Liver (tissue), 9 donors: Measurements from ENCODE around the gene PRKCG. TPM values are rescaled to one million over a fixed set of nuclear protein-coding genes. Genes with fewer than 3 reads are reported as not detected.
A peak's percentile ranks its signal among the peaks of the same experiment; 100 is the strongest.

Source experiments
- DNase-seq: peaks from one replicate; pipeline ENCODE4 v3.0.0-alpha.2; 2017; ENCODE audit warnings: low spot score
- H3K27ac ChIP-seq, 2 donors: one replicate each; pipeline ENCODE4 v1.7.0; 2013; ENCODE audit warnings: inconsistent platforms in 2 of 2, low read length in 2 of 2, control low read depth in 1 of 2, low read depth in 1 of 2, mild to moderate bottlenecking in 1 of 2
- H3K27me3 ChIP-seq, 4 donors: one replicate each; pipeline versions ENCODE4 v1.6.1 to v1.7.0; 2013; ENCODE audit warnings: low read length in 3 of 4, inconsistent platforms in 1 of 4, mild to moderate bottlenecking in 1 of 4, moderate library complexity in 1 of 4; ENCODE audit not compliant: control insufficient read depth in 4 of 4, insufficient read depth in 4 of 4
- H3K36me3 ChIP-seq, 4 donors: one replicate each; pipeline versions ENCODE4 v1.6.1 to v1.7.0; 2013; ENCODE audit warnings: low read length in 3 of 4, mild to moderate bottlenecking in 3 of 4, low read depth in 1 of 4, moderate library complexity in 1 of 4; ENCODE audit not compliant: control insufficient read depth in 4 of 4, insufficient read depth in 3 of 4
- H3K4me1 ChIP-seq, 4 donors: one replicate each; pipeline versions ENCODE4 v1.6.1 to v1.7.0; 2013; ENCODE audit warnings: low read length in 3 of 4, mild to moderate bottlenecking in 3 of 4, moderate library complexity in 1 of 4; ENCODE audit not compliant: control insufficient read depth in 4 of 4, insufficient read depth in 4 of 4
- H3K4me3 ChIP-seq, 3 donors: one replicate each; pipeline versions ENCODE4 v1.6.1 to v1.7.0; 2013; ENCODE audit warnings: low read length in 3 of 3, control low read depth in 1 of 3, low read depth in 1 of 3, mild to moderate bottlenecking in 1 of 3
- H3K9ac ChIP-seq, 2 donors: one replicate each; pipeline ENCODE4 v1.7.0; 2013; ENCODE audit warnings: low read length in 2 of 2, mild to moderate bottlenecking in 2 of 2, moderate library complexity in 2 of 2, control low read depth in 1 of 2, low read depth in 1 of 2
- H3K9me3 ChIP-seq, 4 donors: one replicate each; pipeline versions ENCODE4 v1.6.1 to v1.7.0; 2013; ENCODE audit warnings: low read length in 3 of 4; ENCODE audit not compliant: control insufficient read depth in 4 of 4
- ATF3 ChIP-seq: IDR thresholded peaks from 2 replicates; pipeline ENCODE4 v1.6.1; 2016; ENCODE audit warnings: antibody characterized with exemption
- CTCF ChIP-seq: fragments of 150-350 bp; IDR thresholded peaks from 2 replicates; pipeline ENCODE4 v1.5.1; 2017; ENCODE audit warnings: improper control_type of control experiment, low read depth, low read length; ENCODE audit not compliant: missing input control
- EGR1 ChIP-seq, 2 donors: IDR thresholded peaks; 2 replicates each; pipeline ENCODE4 v1.6.1; 2016 to 2018; ENCODE audit warnings: antibody characterized with exemption in 2 of 2, low read depth in 2 of 2
- FOXA1 ChIP-seq: IDR thresholded peaks from 2 replicates; pipeline ENCODE4 v1.6.1; 2016; ENCODE audit warnings: antibody characterized with exemption
- FOXA2 ChIP-seq: IDR thresholded peaks from 2 replicates; pipeline ENCODE4 v1.6.1; 2016; ENCODE audit warnings: antibody characterized with exemption
- HNF4G ChIP-seq: IDR thresholded peaks from 2 replicates; pipeline ENCODE4 v1.6.1; 2016; ENCODE audit warnings: antibody characterized with exemption
- JUND ChIP-seq, 2 donors: IDR thresholded peaks; 2 replicates each; pipeline ENCODE4 v1.6.1; 2016; ENCODE audit warnings: antibody characterized with exemption in 2 of 2
- MAX ChIP-seq: IDR thresholded peaks from 2 replicates; pipeline ENCODE4 v1.6.1; 2016; ENCODE audit warnings: antibody characterized with exemption
- NR2F2 ChIP-seq: IDR thresholded peaks from 2 replicates; pipeline ENCODE4 v1.6.1; 2016; ENCODE audit warnings: antibody characterized with exemption
- RAD21 ChIP-seq, 2 donors: IDR thresholded peaks; 2 replicates each; pipeline ENCODE4 v1.6.1; 2016; ENCODE audit warnings: antibody characterized with exemption in 2 of 2, mild to moderate bottlenecking in 2 of 2
- REST ChIP-seq: IDR thresholded peaks from 2 replicates; pipeline ENCODE4 v1.6.1; 2016; ENCODE audit warnings: antibody characterized with exemption, mild to moderate bottlenecking
- RXRA ChIP-seq, 2 donors: IDR thresholded peaks; 2 replicates each; pipeline ENCODE4 v1.6.1; 2017 to 2018; ENCODE audit warnings: antibody characterized with exemption in 2 of 2, mild to moderate bottlenecking in 1 of 2
- SP1 ChIP-seq: IDR thresholded peaks from 2 replicates; pipeline ENCODE4 v1.6.1; 2018; ENCODE audit warnings: antibody characterized with exemption, mild to moderate bottlenecking
- TAF1 ChIP-seq: conservative IDR thresholded peaks from 2 replicates; pipeline ENCODE4 v1.6.1; 2016; ENCODE audit warnings: antibody characterized with exemption, mild to moderate bottlenecking
- YY1 ChIP-seq: IDR thresholded peaks from 2 replicates; pipeline ENCODE4 v1.6.1; 2016; ENCODE audit warnings: antibody characterized with exemption, mild to moderate bottlenecking
- ZBTB33 ChIP-seq: IDR thresholded peaks from 2 replicates; pipeline ENCODE4 v1.6.1; 2016; ENCODE audit warnings: antibody characterized with exemption
- WGBS: extraction: QIAGEN DNeasy Blood & Tissue Kit; methylation state at CpG from one replicate; pipeline ENCODE4 v1.1.7; 2013; 5-methylcytosine and 5-hydroxymethylcytosine counted together
- polyA plus RNA-seq, 2 donors: library from polyadenylated mRNA; stranded (reverse) in 1 of 2; unstranded in 1 of 2; fragments of 200-250 nt in 1 of 2; fragments of >200 nt in 1 of 2; fragmentation: Nextera tagmentation in 1 of 2; extraction: Ambion mirVana in 1 of 2; gene quantifications; one replicate each; pipeline versions ENCODE4 v1.2.1 to v1.2.3, GENCODE V29; 2013 to 2015
- total RNA-seq, 2 donors: library from RNA; depleted of rRNA; stranded (reverse); fragments of >200 nt; gene quantifications; one replicate each; pipeline ENCODE4 v1.2.3, GENCODE V29; 2014
- donor health status: healthy.
- donor health status: healthy.
- donor health status: healthy.
- donor health status: healthy.
- donor health status: healthy.

Gene PRKCG
- total and polyA plus RNA-seq, 4 donors: 0.09 TPM; not detected in 3

GRCh38 chr19:53882391-53883050 lies 524 bp downstream of the PRKCG start:
- Histone ChIP-seq H3K27ac (no peak overlapping the region), H3K9me3 (no peaks in the 10 kb centered on the region), H3K4me1 (peaks cover 0 to 16% (median 6%) of the 10 kb centered on the region in 4 donors), H3K36me3 (no peaks in the 10 kb centered on the region), H3K4me3 (peak overlapping the region in 1 of 3 donors; percentile 35), H3K27me3 (peaks cover 2 to 13% (median 8%) of the 10 kb centered on the region in 4 donors), H3K9ac (no peak overlapping the region)
- TF ChIP-seq FOXA1: no peak
- TF ChIP-seq NR2F2: no peak
- no peak for TF ChIP-seq JUND (IDR thresholded peaks at IDR 0.05)
- TF ChIP-seq SP1: no peak
- TF ChIP-seq ATF3: no peak
- TF ChIP-seq CTCF: no peak
- TF ChIP-seq RAD21 (IDR thresholded peaks at IDR 0.05): no peak
- WGBS: 6% methylated on average over 18 of the region's 18 CpGs
- DNase-seq: no peak

- no peak overlapping the region for H3K9ac ChIP-seq
- H3K9me3 ChIP-seq: no peaks in the 10 kb centered on the region
- no peak for TF ChIP-seq RAD21 (IDR thresholded peaks at IDR 0.05)
- no peak for TF ChIP-seq NR2F2
- TF ChIP-seq EGR1 (IDR thresholded peaks at IDR 0.05; ENCODE audit: low read depth in 2 of 2): no peak
- no peak for TF ChIP-seq FOXA2
- no peak for TF ChIP-seq CTCF
- TF ChIP-seq ZBTB33: no peak
- no peak for TF ChIP-seq TAF1
- no peak for TF ChIP-seq HNF4G
- no peak for TF ChIP-seq REST
- TF ChIP-seq RXRA (IDR thresholded peaks at IDR 0.05): no peak
- TF ChIP-seq JUND (IDR thresholded peaks at IDR 0.05): no peak
- TF ChIP-seq FOXA1: no peak
- TF ChIP-seq SP1: no peak
- TF ChIP-seq YY1: no peak
- TF ChIP-seq MAX: no peak
- TF ChIP-seq ATF3: no peak
- H3K27me3 ChIP-seq: peaks cover 2 to 13% (median 8%) of the 10 kb centered on the region in 4 donors
- H3K4me1 ChIP-seq: peaks cover 0 to 16% (median 6%) of the 10 kb centered on the region in 4 donors
- 3% methylated on average over 19 of the region's 19 CpGs for WGBS
- H3K4me3 ChIP-seq: no peak overlapping the region
- no peak for DNase-seq
- H3K36me3 ChIP-seq: no peaks in the 10 kb centered on the region
- H3K27ac ChIP-seq: no peak overlapping the region
Observed at GRCh38 chr19:53883231-53883661, 1.2 kb downstream of the PRKCG start.
